BLaER1 (cell line): ENCODE data around the gene ARAP3.

Experiments
- H3K27ac ChIP-seq: shearing (Covaris generic); formaldehyde crosslinking; 2 replicates; pipeline ENCODE4 v1.8.1; 2022
- H3K27me3 ChIP-seq: shearing (Covaris generic); formaldehyde crosslinking; 2 replicates; pipeline ENCODE4 v1.8.1; 2022
- H3K36me3 ChIP-seq: shearing (Covaris generic); formaldehyde crosslinking; 2 replicates; pipeline ENCODE4 v1.8.1; 2022
- H3K4me1 ChIP-seq: shearing (Covaris generic); formaldehyde crosslinking; 2 replicates; pipeline ENCODE4 v1.8.1; 2022
- H3K4me2 ChIP-seq: shearing (Covaris generic); formaldehyde crosslinking; 2 replicates; pipeline ENCODE4 v1.8.1; 2022
- H3K4me3 ChIP-seq: shearing (Covaris generic); formaldehyde crosslinking; 2 replicates; pipeline ENCODE4 v1.8.1; 2022
- H3K9ac ChIP-seq: shearing (Covaris generic); formaldehyde crosslinking; 2 replicates; pipeline ENCODE4 v1.8.1; 2022
- H3K9me3 ChIP-seq: shearing (Covaris generic); formaldehyde crosslinking; 2 replicates; pipeline ENCODE4 v1.8.1; 2022
- H4K20me1 ChIP-seq: shearing (Covaris generic); formaldehyde crosslinking; 2 replicates; pipeline ENCODE4 v1.8.1; 2022
- Cebpa-rat ChIP-seq: shearing (Covaris generic); IDR thresholded peaks from 2 replicates; pipeline ENCODE4 v1.8.1; 2022

The ARAP3 gene

GRCh38 chr5:141637123-141637766, 44.8 kb downstream of the ARAP3 start:
- Histone ChIP-seq H3K27ac (peak overlapping the region; percentile 79), H3K9me3 (no peaks in the 10 kb centered on the region), H3K4me3 (peak overlapping the region; percentile 86), H3K27me3 (no peaks in the 10 kb centered on the region), H3K36me3 (peaks cover 60% of the 10 kb centered on the region), H3K4me2 (peak overlapping the region; percentile 99), H4K20me1 (peaks cover 38% of the 10 kb centered on the region), H3K4me1 (peaks cover 38% of the 10 kb centered on the region), H3K9ac (peak overlapping the region; percentile 89)
- TF ChIP-seq Cebpa-rat: no peak

GRCh38 chr5:141636413-141637122, 45.5 kb downstream of the ARAP3 start, which contains the start of the genes HDAC3 and RELL2:
Gene HDAC3 (minus strand): TSS chr5:141636849. CDS start chr5:141636790, 59 bp downstream.
Gene RELL2 (plus strand): TSS chr5:141636997. CDS start chr5:141638226, 1,229 bp downstream.
- peak within 1 kb of the TSS; percentile 79 for H3K27ac ChIP-seq

GRCh38 chr5:141636106-141636412, 46.0 kb downstream of the ARAP3 start:
- Histone ChIP-seq H4K20me1 (peaks cover 50% of the 10 kb centered on the region), H3K9me3 (no peaks in the 10 kb centered on the region), H3K27me3 (no peaks in the 10 kb centered on the region), H3K4me1 (peaks cover 41% of the 10 kb centered on the region), H3K9ac (peak overlapping the region; percentile 89), H3K27ac (peak overlapping the region; percentile 79), H3K4me2 (peak overlapping the region; percentile 99), H3K4me3 (peak overlapping the region; percentile 86), H3K36me3 (peaks cover 58% of the 10 kb centered on the region)
- TF ChIP-seq Cebpa-rat: no peak

More at GRCh38 chr5:141636413-141637122, 45.5 kb downstream of the ARAP3 start, which contains the start of the genes HDAC3 and RELL2:
- TF ChIP-seq Cebpa-rat: no peak
- Histone ChIP-seq H3K4me2 (peak within 1 kb of the TSS; percentile 99), H3K9ac (peak within 1 kb of the TSS; percentile 89), H3K9me3 (no peaks in the 10 kb centered on the region), H3K27me3 (no peaks in the 10 kb centered on the region), H4K20me1 (peaks cover 45% of the 10 kb centered on the region), H3K4me1 (peaks cover 41% of the 10 kb centered on the region), H3K36me3 (peaks cover 58% of the 10 kb centered on the region), H3K4me3 (peak within 1 kb of the TSS; percentile 86)

GRCh38 chr5:141635646-141636045, 46.4 kb downstream of the ARAP3 start:
- H3K4me2 ChIP-seq: peak overlapping the region; percentile 99
- no peaks in the 10 kb centered on the region for H3K27me3 ChIP-seq
- H3K36me3 ChIP-seq: peaks cover 58% of the 10 kb centered on the region
- H3K27ac ChIP-seq: peak overlapping the region; percentile 79
- peaks cover 54% of the 10 kb centered on the region for H4K20me1 ChIP-seq
- TF ChIP-seq Cebpa-rat: no peak
- peak overlapping the region; percentile 86 for H3K4me3 ChIP-seq
- H3K9ac ChIP-seq: peak overlapping the region; percentile 89
- H3K4me1 ChIP-seq: peaks cover 41% of the 10 kb centered on the region
- H3K9me3 ChIP-seq: no peaks in the 10 kb centered on the region

GRCh38 chr5:141634720-141635119, 47.3 kb downstream of the ARAP3 start:
- Histone ChIP-seq H3K36me3 (peaks cover 58% of the 10 kb centered on the region), H3K27me3 (no peaks in the 10 kb centered on the region), H3K4me1 (peaks cover 41% of the 10 kb centered on the region), H3K4me2 (peak overlapping the region; percentile 99), H3K9me3 (no peaks in the 10 kb centered on the region), H3K4me3 (no peak overlapping the region), H4K20me1 (peaks cover 64% of the 10 kb centered on the region), H3K27ac (no peak overlapping the region), H3K9ac (peak overlapping the region; percentile 89; the same call in 1 of the 2 replicates)
- TF ChIP-seq Cebpa-rat: no peak

GRCh38 chr5:141633871-141634561, 48.0 kb downstream of the ARAP3 start:
- peaks cover 40% of the 10 kb centered on the region for H3K4me1 ChIP-seq
- H3K4me3 ChIP-seq: no peak overlapping the region
- H3K9ac ChIP-seq: no peak overlapping the region
- no peaks in the 10 kb centered on the region for H3K27me3 ChIP-seq
- no peaks in the 10 kb centered on the region for H3K9me3 ChIP-seq
- H3K4me2 ChIP-seq: no peak overlapping the region
- no peak overlapping the region for H3K27ac ChIP-seq
- H4K20me1 ChIP-seq: peaks cover 71% of the 10 kb centered on the region
- TF ChIP-seq Cebpa-rat: no peak
- H3K36me3 ChIP-seq: peaks cover 59% of the 10 kb centered on the region

GRCh38 chr5:141632650-141633049, 49.4 kb downstream of the ARAP3 start:
- Histone ChIP-seq H3K4me2 (no peak overlapping the region), H3K9ac (no peak overlapping the region), H3K27ac (no peak overlapping the region), H3K27me3 (no peaks in the 10 kb centered on the region), H3K9me3 (no peaks in the 10 kb centered on the region), H4K20me1 (peaks cover 77% of the 10 kb centered on the region), H3K4me3 (no peak overlapping the region), H3K36me3 (peaks cover 67% of the 10 kb centered on the region), H3K4me1 (peaks cover 28% of the 10 kb centered on the region)
- no peak for TF ChIP-seq Cebpa-rat

GRCh38 chr5:141630570-141631140, 51.4 kb downstream of the ARAP3 start:
- Histone ChIP-seq H3K4me2 (no peak overlapping the region), H3K9me3 (no peaks in the 10 kb centered on the region), H3K4me1 (peaks cover 23% of the 10 kb centered on the region), H3K27ac (no peak overlapping the region), H3K27me3 (no peaks in the 10 kb centered on the region), H3K9ac (no peak overlapping the region), H3K4me3 (no peak overlapping the region), H3K36me3 (peaks cover 86% of the 10 kb centered on the region), H4K20me1 (peaks cover 69% of the 10 kb centered on the region)
- no peak for TF ChIP-seq Cebpa-rat

- H3K27ac ChIP-seq: no peak overlapping the region
- peaks cover 11% of the 10 kb centered on the region for H3K4me1 ChIP-seq
- no peak overlapping the region for H3K4me3 ChIP-seq
- peaks cover 95% of the 10 kb centered on the region for H3K36me3 ChIP-seq
- no peak overlapping the region for H3K4me2 ChIP-seq
- peaks cover 46% of the 10 kb centered on the region for H4K20me1 ChIP-seq
- H3K9ac ChIP-seq: no peak overlapping the region
- H3K27me3 ChIP-seq: no peaks in the 10 kb centered on the region
- H3K9me3 ChIP-seq: no peaks in the 10 kb centered on the region
- no peak for TF ChIP-seq Cebpa-rat
Measured at GRCh38 chr5:141628175-141628788, 53.7 kb downstream of the ARAP3 start.
